GM04503 (cell line): ENCODE results near the gene MAP6.

ENCODE experiments used
- DNase-seq: peaks from one replicate; pipeline ENCODE4 v3.0.0-alpha.2; 2012; ENCODE audit warnings: low read depth

MAP6 gene

GRCh38 chr11:75566763-75567279 is 102.0 kb downstream of the MAP6 start:
- no peak for DNase-seq

DNA sequence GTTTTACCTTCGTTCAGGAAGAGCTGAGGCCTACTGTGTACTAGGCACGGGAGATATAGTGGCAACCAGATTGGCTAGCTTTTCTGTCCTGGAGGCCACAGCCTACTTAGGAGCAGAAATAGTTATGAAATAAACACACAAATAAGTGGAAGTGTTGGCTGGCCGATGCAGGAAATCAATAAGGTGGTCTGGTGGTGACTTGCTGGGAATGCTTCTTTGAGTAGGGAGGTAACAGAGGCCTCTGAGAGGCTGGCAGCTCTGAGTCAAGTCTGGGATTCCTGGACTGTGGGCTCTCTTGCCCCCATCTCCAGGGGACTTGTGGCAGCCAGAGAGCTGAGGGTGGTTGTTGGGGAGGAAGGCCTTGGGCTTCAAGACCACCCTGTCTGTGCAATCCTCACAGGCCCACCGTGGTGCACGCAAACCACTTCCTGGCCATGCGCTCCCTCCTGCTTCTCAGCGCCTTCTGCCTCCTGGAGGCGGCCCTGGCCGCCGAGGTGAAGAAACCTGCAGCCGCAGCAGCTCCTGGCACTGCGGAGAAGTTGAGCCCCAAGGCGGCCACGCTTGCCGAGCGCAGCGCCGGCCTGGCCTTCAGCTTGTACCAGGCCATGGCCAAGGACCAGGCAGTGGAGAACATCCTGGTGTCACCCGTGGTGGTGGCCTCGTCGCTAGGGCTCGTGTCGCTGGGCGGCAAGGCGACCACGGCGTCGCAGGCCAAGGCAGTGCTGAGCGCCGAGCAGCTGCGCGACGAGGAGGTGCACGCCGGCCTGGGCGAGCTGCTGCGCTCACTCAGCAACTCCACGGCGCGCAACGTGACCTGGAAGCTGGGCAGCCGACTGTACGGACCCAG is 102.7 kb downstream of the MAP6 start:
- DNase-seq, result no peak

DNA sequence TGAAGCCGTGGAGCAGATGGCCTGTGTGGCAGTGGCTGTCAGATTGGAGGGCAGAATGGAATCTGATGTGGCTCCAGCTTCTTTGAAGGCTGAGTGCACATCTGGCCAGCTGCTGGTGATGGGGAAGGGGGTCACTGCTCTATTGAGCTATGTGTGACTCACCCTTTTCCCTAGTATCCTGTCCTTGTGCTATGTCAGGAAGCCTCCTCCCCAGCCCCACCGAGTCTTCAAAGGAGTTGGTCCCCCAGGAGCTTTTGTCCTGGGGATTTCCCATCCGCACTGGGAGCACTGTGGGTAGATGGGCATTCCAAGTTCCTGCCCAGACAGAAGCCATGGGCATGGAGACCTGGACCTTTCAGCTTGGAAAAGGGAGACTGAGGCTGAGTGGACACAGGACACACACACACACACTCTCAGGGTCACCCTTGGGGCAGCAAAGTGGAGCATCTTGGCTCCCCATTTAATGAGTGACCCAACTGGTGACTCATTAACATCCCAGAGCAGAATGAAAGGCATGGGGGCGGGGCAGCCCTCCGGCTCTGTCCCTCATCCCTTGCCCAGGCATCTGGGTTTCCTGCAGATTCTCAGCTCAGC is 103.5 kb downstream of the MAP6 start:
- peak; percentile 71 for DNase-seq

DNA sequence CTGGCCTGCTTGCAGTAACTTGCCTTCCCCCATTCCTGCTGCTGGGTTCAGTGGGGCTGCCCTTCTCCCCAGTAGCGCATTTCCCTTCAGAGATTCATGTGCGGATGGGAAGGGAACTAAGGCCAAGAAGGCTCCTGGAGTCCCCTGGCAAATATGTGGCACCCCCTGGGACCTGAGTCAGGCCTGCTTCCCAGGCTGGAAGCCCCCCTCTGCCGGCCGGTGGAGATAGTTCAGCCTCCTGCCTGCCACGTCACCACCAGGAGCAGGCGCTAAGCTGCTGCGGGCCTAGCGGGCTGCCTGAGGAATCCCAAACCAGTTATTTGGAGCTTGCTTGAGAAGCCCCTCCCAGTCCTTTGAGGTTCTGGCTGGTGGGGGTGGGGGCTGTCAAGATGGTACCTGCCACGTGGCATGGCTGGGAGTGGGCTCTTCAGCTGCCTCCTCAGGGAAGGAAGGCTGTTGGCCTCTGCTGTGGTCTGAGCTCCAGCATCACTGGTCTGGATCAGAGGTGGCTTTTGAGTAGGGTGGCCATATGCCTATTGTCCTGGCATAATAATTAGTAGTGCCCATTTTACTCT is 104.8 kb downstream of the MAP6 start:
- no peak for DNase-seq

DNA sequence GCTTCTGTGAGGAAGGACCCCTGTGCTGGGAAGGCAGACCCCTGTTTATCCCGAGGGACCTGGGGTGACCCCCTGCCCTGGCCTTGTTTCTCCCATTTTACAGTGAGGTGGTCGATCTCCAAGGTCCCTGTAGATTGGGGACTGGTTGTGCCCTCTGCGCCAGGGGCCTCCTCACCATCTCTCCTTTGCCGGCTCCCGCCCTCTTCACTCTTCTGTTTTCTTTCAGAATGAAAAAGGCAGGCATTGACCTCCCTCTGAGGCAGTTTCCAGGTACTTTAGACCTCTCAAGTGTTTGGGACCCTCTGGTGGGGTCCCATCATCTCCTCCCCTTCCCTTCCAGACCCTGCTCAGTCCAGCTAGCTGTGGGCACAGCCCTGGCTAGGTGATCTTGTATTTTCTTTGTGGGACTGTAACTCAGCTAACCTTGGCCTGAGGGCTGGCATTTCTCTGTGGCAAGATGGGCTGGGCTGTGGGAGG is 105.3 kb downstream of the MAP6 start:
- DNase-seq, result no peak

GRCh38 chr11:75562836-75563484 is 105.9 kb downstream of the MAP6 start:
- DNase-seq, result no peak

DNA sequence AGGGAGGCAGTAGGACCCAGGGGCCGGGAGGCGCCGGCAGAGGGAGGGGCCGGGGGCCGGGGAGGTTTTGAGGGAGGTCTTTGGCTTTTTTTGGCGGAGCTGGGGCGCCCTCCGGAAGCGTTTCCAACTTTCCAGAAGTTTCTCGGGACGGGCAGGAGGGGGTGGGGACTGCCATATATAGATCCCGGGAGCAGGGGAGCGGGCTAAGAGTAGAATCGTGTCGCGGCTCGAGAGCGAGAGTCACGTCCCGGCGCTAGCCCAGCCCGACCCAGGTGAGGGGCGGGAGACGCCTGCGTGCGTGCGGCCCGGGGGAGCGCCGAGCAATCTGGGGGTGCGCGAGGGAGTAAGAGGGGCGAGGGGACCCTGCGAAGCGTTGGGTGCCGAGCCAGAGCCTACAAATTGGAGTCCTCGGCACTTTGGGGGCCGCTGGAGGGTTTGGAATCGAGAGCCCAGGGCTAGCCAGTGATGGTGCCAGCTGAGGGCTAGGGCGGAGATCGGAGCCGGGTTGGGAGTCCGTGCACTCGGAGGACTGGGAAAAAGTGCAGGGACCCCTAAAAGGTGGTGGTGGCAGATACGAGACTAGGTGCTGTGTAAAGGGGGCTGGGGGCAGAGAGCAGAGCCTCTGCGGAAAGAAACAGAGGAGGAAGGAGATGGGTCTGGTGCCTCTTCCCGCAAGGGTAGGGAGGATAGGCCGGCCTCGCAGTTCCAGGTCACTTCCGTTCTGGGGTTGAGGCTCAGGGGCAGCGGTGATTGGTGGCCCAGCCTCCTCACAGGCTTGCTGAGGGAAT is 106.6 kb downstream of the MAP6 start, which contains the start of gene SERPINH1:
TSS of gene SERPINH1 (plus strand) at position 206 of the 788 bp plus-strand sequence. CDS start 4,097 bp downstream, outside the sequence.
- no peak for DNase-seq

- no peak for DNase-seq
Observed at GRCh38 chr11:75561426-75562047, 107.3 kb downstream of the MAP6 start.

DNA sequence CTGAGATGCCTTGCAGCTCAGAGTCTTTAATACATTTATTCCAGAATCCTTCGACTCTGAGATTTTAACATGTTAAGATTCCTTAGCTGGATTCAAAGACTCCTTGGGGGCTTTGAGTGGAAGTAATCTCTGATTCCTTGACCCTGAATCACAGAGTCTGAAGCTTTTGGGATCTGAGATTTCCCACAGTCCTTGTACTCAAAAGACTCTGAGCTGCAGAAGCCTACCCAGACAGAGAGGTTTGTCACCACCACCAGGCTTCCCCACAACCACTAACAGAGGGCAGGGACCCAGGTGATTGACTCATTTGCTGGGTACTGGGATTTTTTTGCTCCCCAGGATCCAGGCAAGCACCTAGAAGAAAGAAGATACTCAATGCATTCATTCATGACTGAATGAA is 108.2 kb downstream of the MAP6 start:
- DNase-seq, result no peak

DNA sequence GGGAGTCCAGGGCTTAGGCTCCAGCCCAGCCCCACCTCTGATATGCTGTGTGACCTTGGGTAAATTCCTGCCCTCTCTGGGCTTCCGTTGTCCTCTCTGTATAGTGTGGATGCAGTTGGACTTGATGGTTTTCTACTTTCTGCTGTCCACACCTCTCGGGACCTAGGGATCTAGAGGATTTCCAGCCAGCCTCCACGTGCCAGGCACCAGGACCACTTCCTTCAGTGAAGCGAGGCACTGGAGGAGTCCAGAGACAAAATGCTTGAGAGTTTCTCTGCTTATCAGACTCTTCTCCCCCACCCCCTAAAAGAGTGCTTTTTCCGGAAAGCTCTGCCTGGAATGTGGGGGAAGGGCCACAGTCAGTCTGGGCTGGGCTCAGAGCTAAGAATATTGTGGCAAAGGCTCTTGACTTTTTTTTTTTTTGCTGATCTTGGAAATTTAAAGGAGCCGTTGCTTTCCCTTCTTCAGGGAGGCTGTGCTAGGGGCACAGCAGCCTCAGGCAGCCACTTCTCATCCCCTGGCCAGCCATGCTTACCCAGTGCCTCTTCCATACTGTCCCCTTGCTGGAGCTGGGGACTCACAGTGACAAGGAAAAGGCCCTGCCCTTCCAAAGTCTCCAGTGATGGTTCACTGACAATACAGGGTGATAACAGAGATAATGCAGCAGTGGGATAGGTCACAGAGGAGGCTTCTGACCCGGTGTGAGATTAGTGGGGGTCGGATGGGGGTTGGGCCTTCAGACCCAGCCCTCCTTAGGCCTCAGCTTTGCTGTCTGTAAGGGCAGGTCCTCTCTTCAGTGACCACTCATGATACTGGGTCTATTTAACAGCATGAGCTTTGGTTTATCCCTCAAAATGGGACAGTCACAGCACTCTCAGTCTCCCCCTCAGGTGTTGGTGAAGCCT is 109.6 kb downstream of the MAP6 start:
- no peak for DNase-seq

DNA sequence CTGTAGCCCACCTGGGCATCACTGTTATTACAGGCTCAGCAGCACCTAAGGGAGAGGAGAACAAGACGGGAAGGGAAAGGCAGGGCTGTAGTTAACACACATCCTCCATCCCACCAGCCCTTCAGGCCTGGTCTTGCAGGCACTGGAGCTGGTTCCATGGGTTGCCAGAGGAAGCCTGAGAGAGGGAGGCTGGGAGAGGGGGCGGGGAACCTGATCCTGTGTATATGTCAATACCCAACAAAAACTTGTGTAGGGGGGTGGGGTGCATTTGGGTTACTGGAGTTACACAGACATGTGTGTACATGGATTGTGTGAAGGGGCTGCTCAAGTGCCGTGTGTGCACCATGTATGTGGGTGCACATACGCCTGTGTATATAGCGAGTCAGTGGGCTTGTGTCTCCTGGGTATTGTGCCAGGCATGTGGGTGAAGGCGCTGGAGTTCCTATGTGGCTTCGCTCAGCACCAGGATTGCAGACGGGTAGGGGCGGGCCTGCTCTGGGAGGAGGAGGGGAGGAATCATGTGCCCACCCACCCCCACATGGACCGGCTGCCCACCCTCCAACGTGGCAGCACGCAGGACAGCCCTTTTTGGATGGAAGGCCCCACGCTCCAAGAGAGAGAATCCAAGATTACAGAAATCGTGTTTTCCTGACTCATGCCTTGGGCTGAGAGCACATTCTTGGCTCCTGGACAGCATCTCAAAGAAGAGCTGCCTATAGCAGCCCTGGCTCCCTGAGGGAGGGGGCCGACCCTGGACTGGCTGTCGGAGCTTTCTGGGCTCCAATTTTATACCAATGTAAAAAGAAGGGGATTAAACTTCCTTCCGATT is 111.0 kb downstream of the MAP6 start:
- peak; percentile 85 for DNase-seq

GRCh38 chr11:75556275-75556674 is 112.6 kb downstream of the MAP6 start:
- no peak for DNase-seq

GRCh38 chr11:75555079-75555811 is 113.6 kb downstream of the MAP6 start:
- DNase-seq, result no peak

DNA sequence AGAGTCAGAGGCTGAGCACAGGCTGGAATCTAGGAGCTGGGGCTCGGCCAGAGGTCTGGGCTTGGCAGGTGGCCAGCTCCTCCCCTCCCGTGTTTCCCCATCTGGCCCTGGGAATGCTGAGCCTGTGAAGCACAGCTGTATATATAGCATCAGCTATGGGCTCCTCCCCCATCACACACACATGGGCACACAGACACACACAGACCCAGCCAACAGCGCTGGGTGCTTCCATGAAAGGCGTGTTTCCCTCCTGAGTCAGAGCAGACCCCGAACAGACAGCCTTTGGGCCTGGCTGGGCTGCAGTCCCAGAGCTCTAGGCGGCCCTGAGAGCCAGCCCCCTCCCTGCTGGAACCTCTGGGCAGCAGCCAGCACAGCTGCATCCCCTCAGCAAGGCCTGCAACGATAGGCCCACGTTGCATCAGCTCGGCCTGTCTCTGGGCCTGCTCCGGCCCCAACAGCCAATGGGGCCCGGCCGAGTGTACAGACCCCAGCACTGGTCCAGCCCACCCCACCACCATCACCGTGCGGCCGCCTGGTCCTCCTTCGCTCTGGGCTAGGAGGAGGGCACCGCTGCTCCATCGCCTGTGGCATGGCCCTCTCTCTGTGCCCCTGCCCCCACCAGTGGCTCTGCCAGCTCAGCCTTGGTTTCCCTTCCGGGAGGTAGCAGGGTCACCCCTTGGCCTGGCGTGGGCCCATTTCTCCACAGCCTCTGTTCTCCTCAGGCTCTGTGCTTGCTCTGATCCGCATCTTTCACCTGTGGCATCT is 114.4 kb downstream of the MAP6 start:
- DNase-seq, result peak; percentile 97

GRCh38 chr11:75553889-75554257 is 115.0 kb downstream of the MAP6 start:
- no peak for DNase-seq

GRCh38 chr11:75553182-75553581 is 115.7 kb downstream of the MAP6 start:
- no peak for DNase-seq

DNA sequence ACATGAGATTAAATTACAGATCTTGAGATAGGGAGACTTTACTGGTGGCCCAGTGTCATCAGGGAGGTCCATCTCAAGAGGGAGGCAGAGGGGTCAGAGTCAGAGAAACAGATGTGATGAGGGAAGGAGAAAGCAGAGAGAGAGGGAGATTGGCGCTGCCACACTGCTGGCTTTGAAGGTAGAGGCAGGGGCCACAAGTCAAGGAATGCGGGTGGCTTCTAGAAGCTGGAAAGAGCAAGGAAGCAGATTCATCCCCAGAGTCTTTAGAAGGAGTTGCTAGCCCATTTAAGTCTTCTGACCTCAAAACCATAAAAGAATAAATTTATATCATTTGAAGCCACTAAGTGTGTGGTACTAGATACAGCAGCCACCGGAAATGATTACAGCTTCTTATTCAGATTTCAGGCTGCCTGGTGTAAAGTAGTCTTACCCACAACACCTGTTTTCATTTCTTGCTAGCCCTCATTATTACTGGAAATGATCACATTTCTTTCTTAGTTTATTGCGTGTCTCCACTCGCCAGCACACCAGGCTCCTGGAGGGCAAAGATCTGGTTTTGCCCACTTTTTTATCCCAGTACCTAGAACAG is 119.4 kb downstream of the MAP6 start:
- no peak for DNase-seq
